ENCODE data around the gene ACP7. TPM values are rescaled to one million over a fixed set of nuclear protein-coding genes. Genes with fewer than 3 reads are reported as not detected.
"Not testable (repeated sequence)": the region's sequence is repeated elsewhere in the genome, so short reads cannot be mapped to it uniquely, and the experiment has no call there.

The ACP7 gene
- total RNA-seq, 1 experiment from 2014 or later = not detected

DNA sequence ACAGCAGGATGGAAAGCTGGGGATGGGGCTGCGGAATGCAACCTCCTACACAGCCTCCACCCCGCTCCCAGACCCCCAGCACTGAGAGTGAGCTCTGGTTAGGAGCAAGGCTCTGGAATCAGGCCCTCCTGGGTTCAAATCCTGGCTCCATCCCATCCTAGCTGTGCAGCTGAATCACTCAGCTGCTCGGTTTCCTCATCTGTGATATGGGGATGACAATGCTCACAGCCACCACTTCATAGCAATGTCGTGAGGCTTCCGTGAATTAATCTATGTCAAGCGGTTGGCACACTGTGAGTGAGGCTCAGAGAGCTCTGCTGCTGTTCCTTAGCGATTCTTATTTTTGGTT, 538 bp downstream of the ACP7 start:
- Mint-ChIP-seq H3K4me1 (ENCODE audit: insufficient read depth, unreplicated experiment) (peaks cover 8% of the 10 kb centered on the region), H3K36me3 (ENCODE audit: insufficient read depth, unreplicated experiment) (no peaks in the 10 kb centered on the region), H3K27me3 (ENCODE audit: insufficient read depth, unreplicated experiment) (peaks cover 26% of the 10 kb centered on the region), H3K27ac (ENCODE audit: low read depth, unreplicated experiment) (no peak overlapping the region), H3K9me3 (ENCODE audit: unreplicated experiment) (no peaks in the 10 kb centered on the region), H3K4me3 (ENCODE audit: unreplicated experiment) (no peak overlapping the region)
- CTCF ChIA-PET = no interaction called here
- intact Hi-C loops (cut with micrococcal nuclease) = no loop called here
- TF ChIP-seq, protein P1, sequence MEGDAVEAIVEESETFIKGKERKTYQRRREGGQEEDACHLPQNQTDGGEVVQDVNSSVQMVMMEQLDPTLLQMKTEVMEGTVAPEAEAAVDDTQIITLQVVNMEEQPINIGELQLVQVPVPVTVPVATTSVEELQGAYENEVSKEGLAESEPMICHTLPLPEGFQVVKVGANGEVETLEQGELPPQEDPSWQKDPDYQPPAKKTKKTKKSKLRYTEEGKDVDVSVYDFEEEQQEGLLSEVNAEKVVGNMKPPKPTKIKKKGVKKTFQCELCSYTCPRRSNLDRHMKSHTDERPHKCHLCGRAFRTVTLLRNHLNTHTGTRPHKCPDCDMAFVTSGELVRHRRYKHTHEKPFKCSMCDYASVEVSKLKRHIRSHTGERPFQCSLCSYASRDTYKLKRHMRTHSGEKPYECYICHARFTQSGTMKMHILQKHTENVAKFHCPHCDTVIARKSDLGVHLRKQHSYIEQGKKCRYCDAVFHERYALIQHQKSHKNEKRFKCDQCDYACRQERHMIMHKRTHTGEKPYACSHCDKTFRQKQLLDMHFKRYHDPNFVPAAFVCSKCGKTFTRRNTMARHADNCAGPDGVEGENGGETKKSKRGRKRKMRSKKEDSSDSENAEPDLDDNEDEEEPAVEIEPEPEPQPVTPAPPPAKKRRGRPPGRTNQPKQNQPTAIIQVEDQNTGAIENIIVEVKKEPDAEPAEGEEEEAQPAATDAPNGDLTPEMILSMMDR (IDR thresholded peaks at IDR 0.05; ENCODE audit: unreplicated experiment) = no peak
- no TSS peak for BruUV-seq (replicated peaks)
- DNase-seq (ENCODE audit: unreplicated experiment) = no peak
- POLR2A ChIA-PET = no interaction called here

DNA sequence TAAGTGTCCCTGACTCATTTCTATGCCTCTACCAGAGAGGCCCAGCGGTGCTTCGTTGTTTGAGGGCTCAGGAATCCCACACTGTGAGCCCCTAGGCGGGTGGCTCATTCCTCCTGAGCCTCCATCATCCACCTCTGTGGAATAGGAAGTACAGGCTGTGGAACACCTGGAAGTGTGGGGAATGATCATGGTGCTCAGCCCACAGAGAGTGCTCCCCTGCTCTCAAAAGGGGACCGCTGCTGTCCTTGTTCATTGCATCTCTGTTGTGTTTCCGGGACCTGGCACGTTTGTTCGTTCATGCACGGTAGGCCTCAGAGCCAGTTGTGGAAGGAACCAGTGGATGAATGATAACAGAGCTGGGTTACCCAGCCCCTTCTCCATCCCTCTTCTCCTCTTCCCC, 1.2 kb downstream of the ACP7 start:
- TF ChIP-seq, protein P1 (IDR thresholded peaks at IDR 0.05; ENCODE audit: unreplicated experiment) = no peak
- Mint-ChIP-seq H3K27ac (ENCODE audit: low read depth, unreplicated experiment) (no peak overlapping the region), H3K4me1 (ENCODE audit: insufficient read depth, unreplicated experiment) (peaks cover 8% of the 10 kb centered on the region), H3K9me3 (ENCODE audit: unreplicated experiment) (no peaks in the 10 kb centered on the region), H3K27me3 (ENCODE audit: insufficient read depth, unreplicated experiment) (peaks cover 31% of the 10 kb centered on the region), H3K4me3 (ENCODE audit: unreplicated experiment) (no peak overlapping the region), H3K36me3 (ENCODE audit: insufficient read depth, unreplicated experiment) (no peaks in the 10 kb centered on the region)
- POLR2A ChIA-PET = interaction anchor here (0.7 kb wide), 1 partner anchor 229 kb away, joined by 3 read pairs; no protein-coding TSS in a partner anchor
- BruUV-seq (replicated peaks) = no TSS peak
- CTCF ChIA-PET = interaction anchor here (1.9 kb wide), 1 partner anchor 10 kb away, joined by 5 read pairs; no protein-coding TSS in a partner anchor
- no peak for DNase-seq (ENCODE audit: unreplicated experiment)
- intact Hi-C loops (cut with micrococcal nuclease) = no loop called here

DNA sequence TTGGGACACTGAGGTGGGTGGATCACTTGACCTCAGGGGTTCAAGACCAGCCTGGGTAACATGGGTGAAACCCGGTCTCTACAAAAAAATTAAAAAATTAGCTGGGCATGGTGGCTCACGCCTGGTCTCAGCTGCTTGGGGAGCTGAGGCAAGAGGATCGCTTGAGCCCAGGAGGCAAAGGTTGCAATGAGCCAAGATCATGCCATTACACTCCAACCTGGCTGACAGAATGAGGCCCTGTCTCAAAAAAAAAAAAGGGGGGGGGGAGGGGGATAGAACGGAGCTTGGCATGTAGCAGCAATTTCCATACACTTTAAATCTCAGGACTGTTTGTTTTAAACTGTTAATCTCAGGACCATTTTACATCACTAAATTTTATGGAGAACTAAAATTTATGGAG, 2.2 kb downstream of the ACP7 start:
- no peaks in the 10 kb centered on the region for H3K36me3 Mint-ChIP-seq (ENCODE audit: insufficient read depth, unreplicated experiment)
- ChIA-PET POLR2A (no interaction called here), CTCF (interaction anchor here (0.6 to 1.9 kb wide), 4 partner anchors 9 to 651 kb away, joined by 3 to 5 read pairs (median 4); no protein-coding TSS in a partner anchor)
- no peak overlapping the region for H3K4me3 Mint-ChIP-seq (ENCODE audit: unreplicated experiment)
- intact Hi-C loops (cut with micrococcal nuclease) = no loop called here
- no TSS peak for BruUV-seq (replicated peaks)
- no peak overlapping the region for H3K27ac Mint-ChIP-seq (ENCODE audit: low read depth, unreplicated experiment)
- H3K27me3 Mint-ChIP-seq (ENCODE audit: insufficient read depth, unreplicated experiment) = peaks cover 40% of the 10 kb centered on the region
- DNase-seq (ENCODE audit: unreplicated experiment) = no peak
- H3K9me3 Mint-ChIP-seq (ENCODE audit: unreplicated experiment) = no peaks in the 10 kb centered on the region
- H3K4me1 Mint-ChIP-seq (ENCODE audit: insufficient read depth, unreplicated experiment) = peaks cover 8% of the 10 kb centered on the region
- TF ChIP-seq, protein P1 (IDR thresholded peaks at IDR 0.05; ENCODE audit: unreplicated experiment) = no peak

DNA sequence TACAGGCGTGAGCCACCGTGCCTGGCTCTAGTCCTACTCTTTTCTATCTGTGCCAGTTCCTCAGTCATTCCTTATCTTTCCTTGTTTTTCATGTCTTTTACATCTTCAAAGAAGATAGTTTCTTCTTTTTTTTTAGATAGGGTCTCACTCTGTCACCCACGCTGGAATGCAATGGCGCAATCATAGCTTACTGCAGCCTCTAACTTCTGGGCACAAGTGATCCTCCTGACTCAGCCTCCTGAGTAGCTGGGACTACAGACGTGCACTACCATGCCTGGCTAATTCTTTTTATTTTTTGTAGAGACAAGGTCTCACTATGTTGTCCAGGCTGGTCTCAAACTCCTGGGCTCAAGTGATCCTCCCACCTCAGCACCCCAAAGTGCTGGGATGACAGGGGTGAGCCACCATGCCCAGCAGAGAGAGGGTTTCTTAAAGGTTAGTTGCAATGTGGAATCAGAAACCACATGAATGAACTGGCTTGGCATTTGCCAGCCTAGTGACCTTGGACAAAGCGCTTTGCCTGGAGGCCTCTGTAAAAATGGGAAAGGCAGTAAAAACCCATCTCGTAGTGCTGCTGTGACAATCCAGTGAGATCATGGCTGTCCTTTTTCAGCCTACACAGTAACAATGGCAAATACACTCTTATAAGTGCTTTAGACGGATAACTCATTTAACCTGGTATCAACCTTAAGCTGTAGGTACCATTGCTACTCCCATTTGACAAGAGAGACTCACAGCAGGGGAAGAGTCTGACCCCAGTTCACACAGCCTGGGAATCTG, 3.9 kb downstream of the ACP7 start:
- POLR2A ChIA-PET = no interaction called here
- no TSS peak for BruUV-seq (replicated peaks)
- CTCF ChIA-PET = interaction anchor here (1.0 kb wide), 1 partner anchor 22 kb away, joined by 3 read pairs; no protein-coding TSS in a partner anchor
- intact Hi-C loops (cut with micrococcal nuclease) = no loop called here
- H3K4me1 Mint-ChIP-seq (ENCODE audit: insufficient read depth, unreplicated experiment) = peaks cover 6% of the 10 kb centered on the region
- no peak for DNase-seq (ENCODE audit: unreplicated experiment)
- no peak overlapping the region for H3K27ac Mint-ChIP-seq (ENCODE audit: low read depth, unreplicated experiment)
- H3K4me3 Mint-ChIP-seq (ENCODE audit: unreplicated experiment) = no peak overlapping the region
- H3K36me3 Mint-ChIP-seq (ENCODE audit: insufficient read depth, unreplicated experiment) = no peaks in the 10 kb centered on the region
- H3K27me3 Mint-ChIP-seq (ENCODE audit: insufficient read depth, unreplicated experiment) = peaks cover 40% of the 10 kb centered on the region
- no peaks in the 10 kb centered on the region for H3K9me3 Mint-ChIP-seq (ENCODE audit: unreplicated experiment)
- TF ChIP-seq, protein P1 (IDR thresholded peaks at IDR 0.05; ENCODE audit: unreplicated experiment) = no peak

DNA sequence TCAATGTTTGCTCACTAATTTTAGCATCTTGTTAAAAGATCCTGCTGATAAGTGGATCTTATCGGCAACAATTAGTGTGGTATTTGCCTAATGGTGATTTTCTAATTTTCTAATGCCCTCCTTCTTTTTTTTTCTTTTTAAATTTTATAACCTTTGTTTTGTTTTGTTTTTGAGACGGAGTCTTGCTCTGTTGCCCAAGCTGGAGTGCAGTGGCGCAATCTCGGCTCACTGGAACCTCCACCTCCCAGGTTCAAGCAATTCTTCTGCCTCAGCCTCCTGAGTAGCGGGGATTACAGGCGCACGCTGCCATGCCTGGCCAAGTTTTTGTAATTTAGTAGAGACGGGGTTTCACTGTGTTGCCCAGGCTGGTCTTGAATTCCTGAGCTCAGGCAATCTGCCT, 5.8 kb downstream of the ACP7 start:
- H3K9me3 Mint-ChIP-seq (ENCODE audit: unreplicated experiment); BruUV-seq (replicated peaks): not testable (repeated sequence)

More for the DNA sequence above, 5.8 kb downstream of the ACP7 start:
- CTCF ChIA-PET; H3K4me3 Mint-ChIP-seq (ENCODE audit: unreplicated experiment); intact Hi-C loops (cut with micrococcal nuclease); DNase-seq (ENCODE audit: unreplicated experiment); H3K36me3 Mint-ChIP-seq (ENCODE audit: insufficient read depth, unreplicated experiment); H3K27ac Mint-ChIP-seq (ENCODE audit: low read depth, unreplicated experiment): not testable (repeated sequence)
- POLR2A ChIA-PET = interaction anchor here (0.6 to 0.7 kb wide), 2 partner anchors 119 to 570 kb away, joined by 3 read pairs; no protein-coding TSS in a partner anchor
- H3K27me3 Mint-ChIP-seq (ENCODE audit: insufficient read depth, unreplicated experiment) = peaks cover 43% of the 10 kb centered on the region
- H3K4me1 Mint-ChIP-seq (ENCODE audit: insufficient read depth, unreplicated experiment) = peaks cover 12% of the 10 kb centered on the region
